ENCODE measurements around the gene CREM.
"Not testable (repeated sequence)": the region's sequence is repeated elsewhere in the genome, so short reads cannot be mapped to it uniquely, and the experiment has no call there.

The CREM gene

DNA sequence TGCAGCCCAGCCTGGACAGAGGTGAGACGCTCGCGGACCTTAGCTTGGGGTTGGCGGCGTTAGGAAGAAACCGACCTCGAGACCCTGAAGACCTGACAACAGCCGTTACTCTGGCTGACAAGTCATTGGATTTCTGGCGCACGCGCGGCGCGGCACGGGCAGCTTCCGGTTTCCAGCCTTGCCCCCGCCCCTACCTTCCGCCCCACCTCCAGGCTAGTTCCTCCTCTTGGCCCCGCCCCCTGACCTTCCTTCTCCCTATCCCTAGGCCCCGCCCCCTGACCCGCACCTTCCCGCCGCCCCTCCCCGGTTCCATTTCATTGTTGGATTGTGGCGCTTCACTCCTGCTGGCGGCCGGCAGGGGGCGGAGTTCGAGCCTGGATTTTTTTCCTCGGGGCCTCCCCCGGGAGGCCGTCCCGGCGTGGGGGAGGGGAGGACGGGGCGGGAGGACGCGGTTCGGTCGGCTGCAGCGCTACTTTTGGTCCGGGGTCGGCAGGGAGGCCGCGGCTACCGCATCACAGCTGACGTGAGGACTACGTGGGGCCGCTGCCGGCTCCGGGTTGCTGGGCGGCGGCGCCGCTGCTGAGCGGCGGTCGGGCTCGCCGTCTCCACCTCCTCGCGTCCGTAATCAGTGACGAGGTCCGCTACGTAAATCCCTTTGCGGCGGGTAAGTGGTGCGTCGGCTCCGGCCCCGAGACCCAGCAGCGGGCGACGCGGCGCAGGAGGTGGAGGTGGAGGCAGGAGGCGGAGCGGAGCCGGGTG lies at the start of gene CREM:
CREM (plus strand) TSS at position 317 of the 759 bp plus-strand sequence. CDS start 10,990 bp downstream, outside the sequence.
- peak; percentile 98 for DNase-seq (ENCODE audit: low read depth in 2 of 2)

GRCh38 chr10:35079265-35079664 lies 47.4 kb upstream of the CREM start:
- DNase-seq (ENCODE audit: low read depth in 2 of 2): no peak

DNA sequence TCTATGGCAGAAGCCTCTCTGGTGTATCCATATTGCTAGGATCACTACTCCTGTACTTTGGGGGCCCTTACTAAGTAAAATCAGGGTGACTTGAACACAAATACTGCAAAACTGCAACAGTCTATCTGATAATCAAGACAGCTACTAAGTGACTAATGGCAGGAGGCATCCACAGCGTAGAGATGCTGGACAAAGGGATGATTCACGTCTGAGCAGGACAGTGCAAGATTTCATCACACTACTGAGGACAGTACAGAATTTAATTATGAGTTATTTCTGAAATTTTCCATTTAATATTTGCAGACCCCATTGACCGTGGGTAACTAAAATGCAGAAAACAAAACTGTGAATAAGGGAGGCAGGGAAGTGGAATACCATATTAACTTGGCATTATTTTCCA lies 46.9 kb upstream of the CREM start:
- DNase-seq (ENCODE audit: low read depth in 2 of 2): no peak

DNA sequence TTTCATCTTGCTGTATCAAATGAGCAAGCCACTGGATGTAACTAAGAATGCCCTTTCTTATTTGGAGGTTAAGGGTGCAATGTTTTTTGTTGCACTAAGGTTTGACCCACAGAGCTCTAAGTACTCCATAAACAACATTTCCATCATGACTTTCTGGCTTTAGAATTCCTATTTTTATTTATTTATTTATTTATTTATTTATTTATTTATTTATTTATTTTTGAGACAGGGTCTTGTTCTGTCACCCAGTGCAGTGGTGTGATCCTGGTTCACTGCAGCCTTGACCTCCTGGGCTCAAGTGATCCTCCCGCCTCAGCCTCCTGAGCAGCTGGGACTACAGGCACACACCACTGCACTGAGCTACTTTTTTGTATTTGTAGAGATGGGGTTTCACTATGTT lies 46.4 kb upstream of the CREM start:
- DNase-seq (ENCODE audit: low read depth in 2 of 2): not testable (repeated sequence)

GRCh38 chr10:35083242-35083641 lies 43.4 kb upstream of the CREM start:
- DNase-seq (ENCODE audit: low read depth in 2 of 2): no peak

- DNase-seq (ENCODE audit: low read depth in 2 of 2): no peak
These were observed 37.0 kb upstream of the CREM start for GRCh38 chr10:35089611-35090161.

DNA sequence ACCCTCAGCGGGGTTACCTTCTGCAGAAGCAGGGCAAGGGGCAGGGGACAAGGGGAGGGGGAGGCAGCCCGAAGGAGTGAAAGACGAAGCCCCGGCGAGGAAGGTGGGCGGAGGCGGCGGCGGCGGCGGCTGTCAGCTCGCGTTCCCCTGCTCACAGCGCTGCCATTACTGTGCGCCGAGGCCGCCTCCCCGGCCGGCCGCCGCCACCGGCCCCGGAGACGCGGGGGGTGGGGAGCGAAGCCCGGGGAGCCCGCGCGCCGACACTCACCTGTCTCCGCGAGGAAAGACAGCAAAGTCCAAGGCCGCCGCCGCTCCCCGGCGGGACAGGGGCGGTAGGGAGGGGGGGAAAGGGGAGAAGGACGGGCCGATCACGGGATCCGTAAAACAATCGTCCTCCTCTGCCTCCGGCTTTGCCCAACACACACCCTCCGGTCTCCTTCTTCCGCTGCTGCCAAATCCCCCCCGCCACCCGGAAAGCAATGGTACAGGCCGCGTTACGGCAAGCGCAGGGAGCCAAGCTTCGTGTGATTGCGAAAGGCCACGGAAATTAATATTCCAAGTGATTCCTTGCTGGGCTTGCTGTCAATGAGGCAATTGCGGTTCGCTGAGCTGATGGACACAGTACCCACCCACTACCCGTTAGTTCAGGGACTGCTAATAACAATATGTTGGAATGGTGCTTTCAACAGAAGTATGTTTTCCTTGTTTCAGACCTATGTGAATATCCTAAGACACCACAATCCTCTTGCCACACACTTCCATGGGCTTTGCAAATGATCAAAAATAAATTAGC lies 36.3 kb upstream of the CREM start, which contains the start of gene CUL2:
CUL2 (minus strand) TSS at position 180 of the 793 bp plus-strand sequence. CDS start 19,024 bp downstream, outside the sequence.
- peak; percentile 81 to 85 for DNase-seq (ENCODE audit: low read depth in 2 of 2)

DNA sequence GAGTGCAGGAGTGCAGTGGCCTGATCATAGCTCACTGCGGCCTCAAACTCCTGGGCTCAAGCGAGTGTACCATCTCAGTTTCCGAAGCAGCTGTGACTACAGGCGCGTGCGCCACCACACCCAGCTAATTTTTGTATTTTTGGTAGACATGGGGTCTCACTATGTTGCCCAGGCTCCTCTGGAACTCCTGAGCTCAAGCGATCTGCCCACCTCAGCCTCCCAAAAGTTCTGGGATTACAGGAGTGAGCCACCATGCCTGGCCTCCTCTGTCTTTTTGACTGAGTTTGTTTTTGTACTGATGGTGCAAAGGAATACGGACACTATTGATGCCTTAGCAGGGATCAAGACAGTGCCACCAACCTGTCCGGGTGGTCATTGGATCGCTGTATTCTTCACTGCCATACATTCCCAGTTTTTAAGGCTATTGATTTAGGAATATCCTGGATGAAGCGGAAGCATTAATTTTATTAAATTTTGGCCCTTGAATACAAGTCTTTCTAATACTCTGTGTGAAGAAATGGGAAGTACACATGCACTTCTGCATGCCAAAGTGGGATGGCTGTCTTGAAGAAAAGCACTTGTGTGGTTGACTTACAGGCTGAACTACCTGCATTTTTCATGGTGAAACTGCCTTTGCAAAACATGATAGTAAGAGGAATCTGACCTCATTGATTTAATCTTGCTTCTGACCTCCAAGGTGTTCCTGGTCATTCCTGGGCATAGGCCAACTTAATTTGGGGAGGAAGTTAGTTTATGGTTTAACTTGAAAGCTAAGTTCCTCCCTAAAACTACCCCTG lies 34.5 kb upstream of the CREM start:
- no peak for DNase-seq (ENCODE audit: low read depth in 2 of 2)

- DNase-seq (ENCODE audit: low read depth in 2 of 2): no peak
These were observed 33.8 kb upstream of the CREM start for GRCh38 chr10:35092851-35093250.

GRCh38 chr10:35096312-35096711 lies 30.3 kb upstream of the CREM start:
- no peak for DNase-seq (ENCODE audit: low read depth in 2 of 2)

DNA sequence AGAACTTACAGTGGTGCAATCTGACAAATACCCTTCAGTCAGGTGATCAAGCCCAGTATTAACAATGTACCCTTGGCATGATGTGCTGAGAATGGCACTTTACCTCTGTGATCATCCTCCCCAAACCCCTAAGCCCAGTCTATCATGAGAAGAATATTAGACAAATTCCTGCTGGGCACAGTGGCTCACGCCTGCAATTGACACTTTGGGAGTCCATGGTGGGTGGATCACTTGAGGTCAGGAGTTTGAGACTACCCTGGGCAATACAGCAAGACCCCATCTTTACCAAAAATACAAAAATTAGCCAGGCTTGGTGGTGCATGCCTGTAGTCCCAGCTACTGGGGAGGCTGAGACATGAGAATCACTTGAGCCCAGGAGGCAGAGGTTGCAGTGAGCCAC lies 29.1 kb upstream of the CREM start:
- no peak for DNase-seq (ENCODE audit: low read depth in 2 of 2)

- no peak for DNase-seq (ENCODE audit: low read depth in 2 of 2)
These were observed 22.8 kb upstream of the CREM start for GRCh38 chr10:35103882-35104281.

DNA sequence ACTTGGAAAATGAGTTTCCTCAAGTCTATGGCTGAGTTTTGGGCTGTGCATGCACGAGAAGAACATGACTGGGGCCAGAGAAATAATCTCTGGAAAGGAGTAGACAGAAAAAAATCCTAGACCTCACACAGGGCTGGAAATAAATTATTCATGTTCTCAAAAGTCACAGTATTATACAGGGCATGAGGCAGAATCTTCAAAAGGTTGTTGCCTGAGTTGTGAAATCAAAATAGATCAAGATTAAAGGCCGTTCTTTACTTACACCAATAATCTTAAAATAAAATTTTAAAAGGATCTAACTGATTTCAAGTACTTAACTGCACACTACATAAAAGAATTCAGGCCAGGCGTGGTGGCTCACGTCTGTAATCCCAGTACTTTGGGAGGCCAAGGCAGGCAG lies 14.1 kb upstream of the CREM start:
- DNase-seq (ENCODE audit: low read depth in 2 of 2): no peak

DNA sequence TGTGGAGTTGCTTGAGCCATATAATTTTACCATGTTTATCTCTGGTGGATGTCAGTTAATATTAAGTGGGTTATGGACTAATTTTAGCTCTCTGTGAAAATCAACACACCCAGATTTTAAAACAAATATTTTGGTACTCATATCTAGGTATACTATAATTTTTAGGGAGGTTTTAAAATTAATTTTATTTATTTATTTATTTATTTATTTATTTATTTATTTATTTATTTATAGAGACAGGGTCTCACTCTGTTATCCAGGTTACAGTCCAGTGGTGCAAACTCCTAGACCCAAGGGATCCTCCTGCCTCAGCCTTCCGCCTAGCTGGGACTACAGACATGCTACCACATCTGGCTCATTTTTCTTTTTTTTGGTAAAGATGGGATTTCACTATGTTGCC lies 7.3 kb upstream of the CREM start:
- DNase-seq (ENCODE audit: low read depth in 2 of 2): no peak

DNA sequence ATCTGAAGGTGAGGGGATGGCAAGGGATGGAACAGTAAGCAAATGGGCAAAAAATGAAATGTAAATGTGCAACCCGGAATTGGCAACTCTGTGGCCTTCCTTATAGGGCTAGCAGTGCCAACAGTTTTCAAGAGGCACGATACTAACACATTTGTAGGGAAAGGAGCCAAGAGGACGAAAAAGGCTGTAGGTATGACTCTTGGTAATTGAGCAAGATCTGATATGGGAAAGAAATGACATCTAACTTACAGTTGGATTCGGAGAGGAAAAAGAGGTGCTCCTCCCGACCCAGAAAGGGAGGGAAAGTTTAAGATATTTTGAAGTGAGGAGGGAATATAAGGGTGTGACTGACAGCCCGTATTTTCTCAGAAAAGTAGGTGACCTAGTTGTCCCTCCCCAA lies 2.1 kb upstream of the CREM start:
- DNase-seq (ENCODE audit: low read depth in 2 of 2): no peak

DNA sequence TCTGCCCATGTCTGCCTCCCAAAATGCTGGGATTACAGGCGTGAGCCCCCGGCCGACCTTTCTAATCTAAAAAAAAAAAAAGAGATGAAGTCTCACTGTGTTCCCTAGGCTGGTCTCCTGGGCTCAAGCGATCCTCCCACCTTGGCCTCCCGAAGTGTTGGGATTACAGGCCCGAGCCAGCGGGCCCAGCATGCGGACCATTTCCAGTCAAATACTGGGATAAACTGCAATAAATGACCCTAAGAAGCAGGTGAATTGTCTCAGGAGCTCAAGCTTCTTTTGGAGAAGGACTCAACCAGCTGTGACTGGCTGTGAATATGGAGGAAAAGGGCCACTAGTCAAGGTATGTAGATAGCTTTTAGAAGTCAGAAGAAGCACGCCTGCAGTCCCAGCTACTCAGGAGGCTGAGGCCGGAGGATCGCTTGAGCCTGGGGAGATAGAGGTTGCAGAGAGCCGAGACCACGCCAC lies 550 bp upstream of the CREM start:
- no peak for DNase-seq (ENCODE audit: low read depth in 2 of 2)

DNA sequence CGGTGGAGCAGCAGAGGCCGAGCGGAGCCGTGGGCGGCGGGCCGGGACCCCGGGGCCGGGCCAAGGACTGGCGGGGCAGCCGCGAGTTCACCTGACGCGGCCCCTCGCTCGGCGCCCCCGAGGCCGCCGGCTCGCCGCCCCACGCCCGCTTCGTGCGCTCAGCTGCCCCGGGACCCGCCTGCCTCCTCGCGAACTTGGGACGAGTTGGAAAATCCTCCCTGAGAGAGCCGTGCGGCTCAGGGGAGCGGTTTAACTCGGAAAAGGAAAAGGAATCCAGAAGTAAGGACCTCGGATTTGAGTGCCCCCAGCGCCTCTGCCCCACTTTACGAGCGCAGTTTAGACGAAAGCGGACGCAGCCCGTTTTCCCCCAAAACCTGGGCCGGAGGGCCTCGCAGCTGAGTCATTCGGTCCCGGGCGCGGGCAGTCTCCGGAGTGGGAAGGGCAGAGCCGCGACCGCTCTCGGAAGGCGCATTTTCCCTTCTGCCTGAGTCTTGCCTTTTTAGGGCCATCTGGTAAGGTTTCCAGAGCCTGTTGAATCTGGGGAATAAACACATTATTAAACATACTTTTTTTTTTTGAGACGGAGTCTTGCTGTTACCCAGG lies 744 bp downstream of the CREM start:
- DNase-seq (ENCODE audit: low read depth in 2 of 2): peak; percentile 51 to 58

- no peak for DNase-seq (ENCODE audit: low read depth in 2 of 2)
These were observed 2.6 kb downstream of the CREM start for GRCh38 chr10:35129185-35129674.

GRCh38 chr10:35130663-35131062 lies 4.0 kb downstream of the CREM start:
- no peak for DNase-seq (ENCODE audit: low read depth in 2 of 2)

DNA sequence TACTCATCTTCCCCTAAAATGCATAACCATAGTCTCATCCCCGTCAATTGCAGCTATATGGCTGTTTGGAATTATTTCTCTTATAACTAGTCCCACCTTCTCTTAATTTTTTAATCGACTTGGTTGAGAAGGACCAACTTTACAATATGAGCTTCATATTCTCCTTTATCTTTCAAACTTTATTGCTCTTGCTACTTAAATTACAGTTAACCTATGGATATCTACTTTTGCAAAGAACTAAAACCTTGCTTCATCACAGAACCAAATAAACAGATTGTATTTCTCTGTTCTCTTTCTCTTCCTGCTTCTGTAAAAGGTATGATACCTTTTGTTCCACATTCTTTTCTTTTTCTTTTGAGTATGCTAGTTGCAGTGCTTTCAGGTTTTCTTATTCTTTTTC lies 6.1 kb downstream of the CREM start:
- no peak for DNase-seq (ENCODE audit: low read depth in 2 of 2)

DNA sequence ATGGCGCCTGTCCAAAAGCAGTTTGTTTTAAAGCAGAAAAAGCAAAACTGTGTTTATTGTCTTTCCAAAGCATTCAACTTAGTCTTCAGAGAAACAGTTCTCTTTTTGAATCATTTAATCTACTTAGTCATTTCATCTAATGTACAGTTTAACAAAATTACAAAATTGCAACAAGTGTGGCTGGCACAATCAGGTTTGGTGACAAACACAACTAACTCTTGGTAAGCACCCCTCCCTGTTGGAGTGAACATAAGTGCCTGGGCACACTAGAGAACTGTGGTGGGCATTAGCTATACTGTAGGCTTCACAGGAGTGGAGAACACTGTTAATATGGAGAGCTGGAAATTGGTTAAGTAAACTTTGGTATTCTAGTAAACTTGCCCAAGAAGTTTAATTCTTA lies 6.9 kb downstream of the CREM start:
- no peak for DNase-seq (ENCODE audit: low read depth in 2 of 2)

All from stimulated activated CD8-positive, alpha-beta memory T cell treated with anti-CD3 and anti-CD28 coated beads, Interleukin-15, amount 100 ng/mL, for 48 hours (primary cell).